Erythroblast (primary cell): ENCODE measurements around the gene AKAP13.

Experiments
- GATA1 ChIP-seq: IDR thresholded peaks from 2 replicates; pipeline ENCODE4 v1.6.1; 2011; ENCODE audit warnings: low read depth, mild to moderate bottlenecking, control low read depth, low read length, moderate library complexity
- POLR2A ChIP-seq: IDR thresholded peaks from 2 replicates; pipeline ENCODE4 v1.6.1; 2011; ENCODE audit warnings: mild to moderate bottlenecking, low read length

GRCh38 chr15:85580879-85581278 lies 200.5 kb downstream of the AKAP13 start:
- TF ChIP-seq POLR2A (no peak), GATA1 (no peak)
